HepG2 (cell line): Measurements from ENCODE around the gene SPIRE1. TPM values are rescaled to one million over a fixed set of nuclear protein-coding genes. Genes with fewer than 3 reads are reported as not detected.
A peak's percentile ranks its signal among the peaks of the same experiment; 100 is the strongest.

Source experiments
- ARID5B ChIP-seq: IDR thresholded peaks from 2 replicates; pipeline ENCODE4 v1.4.0; 2020; ENCODE audit warnings: mild to moderate bottlenecking, missing genetic modification reagents
- ATF7 ChIP-seq, 2 experiments: fragments of 450-650 bp in 1 of 2; sonication (generic) in 1 of 2; formaldehyde crosslinking in 1 of 2; IDR thresholded peaks; 2 replicates each; pipeline versions ENCODE4 v1.4.0 to v1.6.1; 2016 to 2020; ENCODE audit warnings: antibody characterized with exemption in 1 of 2, mild to moderate bottlenecking in 1 of 2, missing genetic modification reagents in 1 of 2
- CC2D1A ChIP-seq: sonication (generic); formaldehyde crosslinking; IDR thresholded peaks from 2 replicates; pipeline ENCODE4 v1.8.1; 2023; ENCODE audit warnings: mild to moderate bottlenecking, missing genetic modification reagents
- CEBPB ChIP-seq: IDR thresholded peaks from 2 replicates; pipeline ENCODE4 v1.6.1; 2011; ENCODE audit warnings: low read depth, low read length, improper control_type of control experiment, borderline replicate concordance
- HMG20A ChIP-seq: IDR thresholded peaks from 2 replicates; pipeline ENCODE4 v1.6.1; 2016; ENCODE audit warnings: borderline replicate concordance
- KLF6 ChIP-seq: IDR thresholded peaks from 2 replicates; pipeline ENCODE4 v1.8.0; 2016; ENCODE audit warnings: missing biosample characterization, missing genetic modification reagents
- MTA1 ChIP-seq: sonication (generic); formaldehyde crosslinking; IDR thresholded peaks from 2 replicates; pipeline ENCODE4 v1.4.0; 2020; ENCODE audit warnings: missing genetic modification reagents, mild to moderate bottlenecking, borderline replicate concordance
- PAXIP1 ChIP-seq: sonication (generic); formaldehyde crosslinking; conservative IDR thresholded peaks from 2 replicates; pipeline ENCODE4 v1.4.0; 2020; ENCODE audit warnings: mild to moderate bottlenecking, missing genetic modification reagents, moderate library complexity
- PHF8 ChIP-seq: sonication (generic); formaldehyde crosslinking; IDR thresholded peaks from 2 replicates; pipeline ENCODE4 v1.5.0; 2020; ENCODE audit warnings: missing genetic modification reagents
- POLR2AphosphoS5 ChIP-seq: IDR thresholded peaks from 2 replicates; pipeline ENCODE4 v1.6.1; 2012; ENCODE audit warnings: low read depth, low read length
- PPARG ChIP-seq: conservative IDR thresholded peaks from 2 replicates; pipeline ENCODE4 v1.6.1; 2016; ENCODE audit warnings: missing biosample characterization, missing genetic modification reagents
- SMARCE1 ChIP-seq: fragments of 450-650 bp; IDR thresholded peaks from 2 replicates; pipeline ENCODE4 v1.6.1; 2017; ENCODE audit warnings: borderline replicate concordance
- SNRNP70 ChIP-seq: fragments of 200-400 bp; formaldehyde crosslinking; IDR thresholded peaks from 2 replicates; pipeline ENCODE4 v1.6.1; 2017; ENCODE audit warnings: mild to moderate bottlenecking, low read depth, low read length, moderate library complexity
- TBX2 ChIP-seq: sonication (generic); formaldehyde crosslinking; IDR thresholded peaks from 2 replicates; pipeline ENCODE4 v1.5.0; 2020; ENCODE audit warnings: missing genetic modification reagents, mild to moderate bottlenecking, borderline replicate concordance
- TFDP2 ChIP-seq: sonication (generic); formaldehyde crosslinking; IDR thresholded peaks from 2 replicates; pipeline ENCODE4 v1.4.0; 2020; ENCODE audit warnings: missing genetic modification reagents
- TFE3 ChIP-seq: IDR thresholded peaks from 2 replicates; pipeline ENCODE4 v1.6.1; 2016
- TOPORS ChIP-seq: sonication (generic); formaldehyde crosslinking; IDR thresholded peaks from 2 replicates; pipeline ENCODE4 v1.8.0; 2023; ENCODE audit warnings: mild to moderate bottlenecking, missing genetic modification reagents
- ZFP36L2 ChIP-seq: sonication (generic); formaldehyde crosslinking; IDR thresholded peaks from 2 replicates; pipeline ENCODE4 v1.4.0; 2020; ENCODE audit warnings: missing genetic modification reagents
- ZNF547 ChIP-seq: sonication (generic); formaldehyde crosslinking; IDR thresholded peaks from 2 replicates; pipeline ENCODE4 v1.5.1; 2020; ENCODE audit warnings: mild to moderate bottlenecking, missing genetic modification reagents
- ZNF605 ChIP-seq: sonication (generic); formaldehyde crosslinking; IDR thresholded peaks from 2 replicates; pipeline ENCODE4 v1.8.0; 2022; ENCODE audit warnings: mild to moderate bottlenecking, missing genetic modification reagents
- ZNF775 ChIP-seq: sonication (generic); formaldehyde crosslinking; IDR thresholded peaks from 2 replicates; pipeline ENCODE4 v1.4.0; 2020; ENCODE audit warnings: missing genetic modification reagents, mild to moderate bottlenecking, moderate library complexity, borderline replicate concordance
- ZNF788 ChIP-seq: sonication (generic); formaldehyde crosslinking; IDR thresholded peaks from 2 replicates; pipeline ENCODE4 v1.5.0; 2020; ENCODE audit warnings: mild to moderate bottlenecking, missing genetic modification reagents, borderline replicate concordance
- polyA plus RNA-seq, 8 experiments: library from polyadenylated mRNA; depleted of rRNA in 3 of 8; stranded (reverse) in 7 of 8; unstranded in 1 of 8; fragments of >200 nt; fragmentation: Illumina TruSeq in 4 of 8; extraction: Trizol in 4 of 8; gene quantifications; 2 replicates each; pipeline versions ENCODE4 v1.2.1 to v1.2.3, GENCODE V29; 2011 to 2016; ENCODE audit warnings: low read depth in 4 of 8, missing spikeins in 1 of 8, mixed read lengths in 1 of 8; ENCODE audit not compliant: insufficient read depth in 1 of 8
- total RNA-seq, 5 experiments: library from RNA; depleted of rRNA; stranded (reverse); fragments of >200 nt; fragmentation: Illumina TruSeq; extraction: Trizol; gene quantifications; 2 replicates each; pipeline ENCODE4 v1.2.3, GENCODE V29; 2016; ENCODE audit warnings: low read depth in 1 of 5

The SPIRE1 gene
- total and polyA plus RNA-seq, 2 of the 13 experiments (the other 11 are each of a cell fraction or from before 2014, with no cell fraction given) = 9.9 to 21.3 TPM

- peak; percentile 62 for TF ChIP-seq ARID5B (CRISPR knock-in tag)
- TF ChIP-seq POLR2AphosphoS5 = no peak
- no peak for TF ChIP-seq PPARG (CRISPR knock-in tag)
- TF ChIP-seq ZNF788 (CRISPR knock-in tag) = no peak
- no peak for TF ChIP-seq SNRNP70
- no peak for TF ChIP-seq TFE3 (CRISPR knock-in tag)
- TF ChIP-seq HMG20A (CRISPR knock-in tag) = peak; percentile 41; the same call in 1 of the 2 replicates
- TF ChIP-seq TOPORS = no peak
- TF ChIP-seq CC2D1A (CRISPR knock-in tag) = no peak
- TF ChIP-seq PAXIP1 (CRISPR knock-in tag) = no peak
- TF ChIP-seq KLF6 = no peak
- TF ChIP-seq TFDP2 (CRISPR knock-in tag) = no peak
- TF ChIP-seq ZNF547 = no peak
- no peak for TF ChIP-seq ZNF605
- TF ChIP-seq TBX2 (CRISPR knock-in tag) = peak; percentile 49; the same call in 1 of the 2 replicates
- TF ChIP-seq PHF8 (CRISPR knock-in tag) = no peak
- TF ChIP-seq SMARCE1 = no peak
- TF ChIP-seq ZFP36L2 (CRISPR knock-in tag) = no peak
- TF ChIP-seq ZNF775 (CRISPR knock-in tag) = no peak
- no peak for TF ChIP-seq ATF7 (IDR thresholded peaks at IDR 0.05)
- no peak for TF ChIP-seq ATF7 (CRISPR knock-in tag; IDR thresholded peaks at IDR 0.05)
- peak; percentile 24; the same call in 1 of the 2 replicates for TF ChIP-seq CEBPB
- no peak for TF ChIP-seq MTA1 (CRISPR knock-in tag)
These were observed 60.1 kb downstream of the SPIRE1 start (continued) for GRCh38 chr18:12597760-12598159.
